Activated naive CD8-positive, alpha-beta T cell (primary cell): ENCODE results near the gene CCDC88B.

Source experiments
- H3K27ac Mint-ChIP-seq: one replicate; pipeline ENCODE4 v1.8.0; 2021; ENCODE audit warnings: mixed read lengths
- H3K27me3 Mint-ChIP-seq: one replicate; pipeline ENCODE4 v1.8.0; 2021; ENCODE audit warnings: mixed read lengths
- H3K36me3 Mint-ChIP-seq: one replicate; pipeline ENCODE4 v1.8.0; 2021; ENCODE audit warnings: mixed read lengths
- H3K4me1 Mint-ChIP-seq: one replicate; pipeline ENCODE4 v1.8.0; 2021; ENCODE audit warnings: low read depth, mixed read lengths
- H3K4me3 Mint-ChIP-seq: one replicate; pipeline ENCODE4 v1.8.0; 2021; ENCODE audit warnings: mild to moderate bottlenecking, mixed read lengths
- H3K9me3 Mint-ChIP-seq: one replicate; pipeline ENCODE4 v1.8.0; 2021; ENCODE audit warnings: low read depth, mixed read lengths

CCDC88B gene

DNA sequence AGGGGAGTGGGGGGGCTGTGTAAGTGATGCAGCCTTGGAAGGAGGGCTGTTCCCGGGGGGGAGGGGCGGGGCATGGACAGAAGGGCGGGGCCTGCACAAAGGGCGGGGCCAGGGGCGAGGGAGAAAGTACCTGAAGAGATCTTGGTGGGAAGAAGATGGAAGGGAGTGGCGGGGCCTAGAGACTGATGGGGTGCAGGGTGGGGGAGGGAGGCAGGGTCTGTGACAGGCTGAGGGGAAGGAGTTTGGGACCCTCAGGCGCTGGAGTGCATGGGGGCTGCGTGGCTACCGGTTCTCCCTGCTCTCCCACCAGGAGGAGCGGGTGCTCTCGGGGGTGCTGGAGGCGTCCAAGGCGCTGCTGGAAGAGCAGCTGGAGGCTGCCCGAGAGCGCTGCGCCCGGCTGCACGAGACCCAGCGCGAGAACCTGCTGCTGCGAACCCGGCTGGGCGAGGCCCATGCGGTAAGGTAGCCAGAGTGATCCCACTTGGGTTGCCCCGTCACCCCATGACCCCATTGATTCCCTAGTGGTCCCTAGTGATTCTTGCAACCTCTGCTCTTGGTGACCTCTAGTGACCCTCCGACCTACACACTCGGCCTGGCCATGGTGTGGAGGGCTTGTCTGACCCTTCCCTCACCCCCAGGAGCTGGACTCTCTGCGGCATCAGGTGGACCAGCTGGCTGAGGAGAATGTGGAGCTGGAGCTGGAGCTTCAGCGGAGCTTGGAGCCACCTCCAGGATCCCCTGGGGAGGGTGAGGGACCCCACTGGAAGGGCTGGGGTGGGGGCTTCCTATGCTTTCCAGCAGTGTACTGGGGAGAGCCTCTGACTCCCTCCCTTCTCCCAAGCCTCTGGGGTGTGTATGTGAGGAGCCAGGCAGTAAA lies 3.1 kb downstream of the CCDC88B start:
- no peaks in the 10 kb centered on the region for H3K9me3 Mint-ChIP-seq
- peaks cover 3% of the 10 kb centered on the region for H3K36me3 Mint-ChIP-seq
- no peak overlapping the region for H3K27ac Mint-ChIP-seq
- peaks cover 31% of the 10 kb centered on the region for H3K4me1 Mint-ChIP-seq
- no peak overlapping the region for H3K4me3 Mint-ChIP-seq
- no peaks in the 10 kb centered on the region for H3K27me3 Mint-ChIP-seq

DNA sequence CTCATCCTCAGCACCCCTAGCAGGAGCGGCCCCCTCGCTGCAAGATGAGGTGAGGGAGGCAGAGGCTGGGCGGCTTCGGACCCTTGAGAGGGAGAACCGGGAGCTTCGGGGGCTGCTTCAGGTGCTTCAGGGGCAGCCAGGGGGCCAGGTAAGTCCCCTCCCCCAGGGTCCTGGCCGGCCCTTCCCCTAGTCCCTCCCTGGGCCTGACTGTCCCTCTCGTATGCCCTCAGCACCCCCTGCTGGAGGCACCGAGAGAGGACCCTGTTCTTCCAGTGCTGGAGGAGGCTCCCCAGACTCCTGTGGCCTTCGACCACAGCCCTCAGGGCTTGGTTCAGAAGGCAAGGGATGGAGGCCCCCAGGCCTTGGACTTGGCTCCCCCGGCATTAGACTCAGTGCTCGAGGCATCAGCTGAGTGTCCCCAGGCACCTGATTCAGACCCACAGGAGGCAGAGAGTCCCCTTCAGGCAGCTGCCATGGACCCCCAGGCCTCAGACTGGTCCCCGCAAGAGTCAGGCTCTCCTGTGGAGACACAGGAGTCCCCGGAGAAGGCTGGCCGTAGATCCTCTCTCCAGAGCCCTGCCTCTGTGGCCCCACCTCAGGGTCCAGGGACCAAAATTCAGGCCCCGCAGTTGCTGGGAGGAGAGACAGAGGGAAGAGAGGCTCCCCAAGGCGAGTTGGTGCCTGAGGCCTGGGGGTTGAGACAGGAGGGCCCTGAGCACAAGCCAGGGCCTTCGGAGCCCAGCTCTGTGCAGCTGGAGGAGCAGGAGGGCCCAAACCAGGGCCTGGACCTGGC lies 4.0 kb downstream of the CCDC88B start:
- Mint-ChIP-seq H3K27me3 (no peaks in the 10 kb centered on the region), H3K9me3 (no peaks in the 10 kb centered on the region), H3K4me1 (peaks cover 27% of the 10 kb centered on the region), H3K4me3 (no peak overlapping the region), H3K36me3 (peaks cover 3% of the 10 kb centered on the region), H3K27ac (no peak overlapping the region)

DNA sequence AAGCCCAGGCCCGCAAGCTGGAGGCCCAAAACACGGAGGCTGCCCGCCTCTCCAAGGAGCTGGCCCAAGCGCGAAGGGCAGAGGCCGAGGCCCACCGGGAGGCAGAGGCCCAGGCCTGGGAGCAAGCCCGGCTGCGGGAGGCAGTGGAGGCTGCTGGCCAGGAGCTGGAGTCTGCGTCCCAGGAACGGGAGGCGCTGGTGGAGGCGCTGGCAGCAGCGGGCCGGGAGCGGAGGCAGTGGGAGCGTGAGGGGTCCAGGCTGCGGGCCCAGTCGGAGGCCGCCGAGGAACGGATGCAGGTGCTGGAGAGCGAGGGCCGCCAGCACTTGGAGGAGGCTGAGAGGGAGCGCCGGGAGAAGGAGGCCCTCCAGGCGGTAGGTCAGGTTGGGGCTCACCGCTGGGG lies 4.8 kb downstream of the CCDC88B start:
- Mint-ChIP-seq H3K4me3 (no peak overlapping the region), H3K4me1 (peaks cover 19% of the 10 kb centered on the region), H3K9me3 (no peaks in the 10 kb centered on the region), H3K27me3 (no peaks in the 10 kb centered on the region), H3K27ac (no peak overlapping the region), H3K36me3 (peaks cover 3% of the 10 kb centered on the region)

DNA sequence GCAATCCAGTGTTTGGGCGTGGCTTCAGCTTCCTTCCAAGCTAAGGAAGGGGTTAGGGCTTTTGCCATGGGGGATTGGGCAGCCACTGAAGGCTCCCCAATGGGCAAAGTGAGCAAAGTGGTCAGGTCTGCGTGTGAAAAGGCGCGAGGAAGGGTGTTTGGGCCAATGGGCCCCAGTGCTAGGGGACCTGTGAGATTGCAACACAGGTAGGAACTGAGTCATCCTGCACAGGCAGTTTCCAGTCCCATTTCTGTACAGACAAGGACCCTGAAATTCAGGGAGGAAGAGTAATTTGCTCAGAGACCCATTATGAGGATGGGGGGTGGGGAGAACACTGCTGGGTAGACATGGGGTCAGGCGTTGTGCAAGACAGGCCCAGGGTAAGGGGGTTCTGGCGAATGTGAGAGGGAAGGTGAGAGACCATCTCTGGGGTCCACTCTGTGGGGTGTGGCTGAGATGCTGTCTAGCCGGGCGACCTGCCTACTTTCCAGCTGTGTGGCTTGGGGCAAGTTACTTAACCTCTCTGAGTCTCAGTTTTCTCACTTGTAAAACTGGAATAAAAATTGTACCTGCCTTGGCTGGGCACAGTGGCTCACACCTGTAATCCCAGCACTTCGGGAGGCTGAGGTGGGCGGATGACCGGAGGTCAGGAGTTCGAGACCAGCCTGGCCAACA lies 7.3 kb downstream of the CCDC88B start:
- Mint-ChIP-seq H3K36me3 (peaks cover 3% of the 10 kb centered on the region), H3K4me1 (peaks cover 5% of the 10 kb centered on the region), H3K9me3 (no peaks in the 10 kb centered on the region), H3K27me3 (no peaks in the 10 kb centered on the region), H3K27ac (peak overlapping the region; percentile 51), H3K4me3 (no peak overlapping the region)

- Mint-ChIP-seq H3K36me3 (peaks cover 3% of the 10 kb centered on the region), H3K27me3 (no peaks in the 10 kb centered on the region), H3K27ac (no peak overlapping the region), H3K4me3 (no peak overlapping the region), H3K9me3 (no peaks in the 10 kb centered on the region), H3K4me1 (peaks cover 3% of the 10 kb centered on the region)
Measured at GRCh38 chr11:64348383-64349024, 8.5 kb downstream of the CCDC88B start.

DNA sequence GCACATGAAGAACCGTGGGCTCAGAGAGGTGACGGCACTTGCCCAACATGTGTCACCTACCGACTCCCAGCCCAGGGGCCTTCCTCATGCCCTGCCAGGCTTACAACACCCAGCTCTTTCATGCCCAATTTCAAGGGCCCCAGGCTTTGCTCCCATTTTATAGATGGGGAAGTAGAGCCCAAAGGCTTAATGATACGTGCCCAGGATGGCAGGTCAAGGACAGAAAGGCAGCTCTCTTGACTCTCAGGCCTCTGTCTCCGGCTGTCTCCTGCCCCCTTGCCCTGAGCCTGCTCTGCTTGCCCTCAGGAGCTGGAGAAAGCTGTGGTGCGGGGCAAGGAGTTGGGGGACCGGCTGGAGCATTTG lies 9.0 kb downstream of the CCDC88B start:
- H3K4me3 Mint-ChIP-seq, result no peak overlapping the region
- H3K9me3 Mint-ChIP-seq, result no peaks in the 10 kb centered on the region
- peaks cover 3% of the 10 kb centered on the region for H3K4me1 Mint-ChIP-seq
- H3K27me3 Mint-ChIP-seq, result no peaks in the 10 kb centered on the region
- H3K27ac Mint-ChIP-seq, result no peak overlapping the region
- H3K36me3 Mint-ChIP-seq, result peaks cover 3% of the 10 kb centered on the region

- peaks cover 3% of the 10 kb centered on the region for H3K36me3 Mint-ChIP-seq
- H3K9me3 Mint-ChIP-seq, result no peaks in the 10 kb centered on the region
- no peaks in the 10 kb centered on the region for H3K27me3 Mint-ChIP-seq
- H3K27ac Mint-ChIP-seq, result no peak overlapping the region
- peaks cover 3% of the 10 kb centered on the region for H3K4me1 Mint-ChIP-seq
- H3K4me3 Mint-ChIP-seq, result no peak overlapping the region
Measured at GRCh38 chr11:64349404-64349803, 9.4 kb downstream of the CCDC88B start.

GRCh38 chr11:64351136-64351631 lies 11.2 kb downstream of the CCDC88B start:
- Mint-ChIP-seq H3K4me3 (no peak overlapping the region), H3K27ac (no peak overlapping the region), H3K9me3 (no peaks in the 10 kb centered on the region), H3K27me3 (no peaks in the 10 kb centered on the region), H3K36me3 (no peaks in the 10 kb centered on the region), H3K4me1 (no peaks in the 10 kb centered on the region)

DNA sequence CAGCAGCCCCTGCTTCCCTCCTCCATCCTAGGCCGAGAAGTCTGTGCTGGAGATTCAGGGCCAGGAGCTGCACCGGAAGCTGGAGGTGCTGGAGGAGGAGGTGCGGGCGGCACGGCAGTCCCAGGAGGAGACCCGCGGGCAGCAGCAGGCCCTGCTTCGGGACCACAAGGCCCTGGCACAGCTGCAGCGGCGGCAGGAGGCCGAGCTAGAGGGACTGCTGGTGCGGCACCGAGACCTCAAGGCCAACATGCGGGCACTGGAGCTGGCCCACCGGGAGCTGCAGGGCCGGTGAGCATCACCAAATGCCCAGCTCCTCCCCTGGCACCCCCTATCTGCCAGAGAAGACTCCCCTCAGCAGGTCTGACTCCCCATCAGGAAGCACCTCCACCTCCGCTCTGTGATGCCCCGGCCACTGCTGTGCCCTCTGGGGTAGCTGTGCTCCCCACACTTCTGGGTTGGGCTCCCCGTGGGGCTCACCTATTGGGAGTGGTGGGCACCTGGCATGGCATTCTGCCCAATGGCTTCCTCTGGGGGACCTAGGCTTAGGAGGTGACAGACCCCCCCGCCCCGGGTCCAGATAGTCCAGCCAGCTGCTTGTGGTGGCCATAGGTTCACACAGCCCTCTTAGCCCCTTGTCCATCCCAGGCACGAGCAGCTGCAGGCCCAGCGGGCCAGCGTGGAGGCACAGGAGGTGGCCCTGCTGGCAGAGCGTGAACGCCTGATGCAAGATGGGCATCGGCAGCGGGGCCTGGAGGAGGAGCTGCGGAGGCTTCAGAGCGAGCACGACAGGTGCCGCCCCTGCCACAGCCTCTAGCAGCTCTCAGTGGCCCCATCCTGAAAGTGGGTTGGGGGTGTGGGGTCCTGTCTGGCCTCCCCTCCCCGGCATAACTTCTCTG lies 12.3 kb downstream of the CCDC88B start:
- Mint-ChIP-seq H3K4me1 (peaks cover 4% of the 10 kb centered on the region), H3K27me3 (no peaks in the 10 kb centered on the region), H3K36me3 (no peaks in the 10 kb centered on the region), H3K9me3 (no peaks in the 10 kb centered on the region), H3K27ac (no peak overlapping the region), H3K4me3 (no peak overlapping the region)

DNA sequence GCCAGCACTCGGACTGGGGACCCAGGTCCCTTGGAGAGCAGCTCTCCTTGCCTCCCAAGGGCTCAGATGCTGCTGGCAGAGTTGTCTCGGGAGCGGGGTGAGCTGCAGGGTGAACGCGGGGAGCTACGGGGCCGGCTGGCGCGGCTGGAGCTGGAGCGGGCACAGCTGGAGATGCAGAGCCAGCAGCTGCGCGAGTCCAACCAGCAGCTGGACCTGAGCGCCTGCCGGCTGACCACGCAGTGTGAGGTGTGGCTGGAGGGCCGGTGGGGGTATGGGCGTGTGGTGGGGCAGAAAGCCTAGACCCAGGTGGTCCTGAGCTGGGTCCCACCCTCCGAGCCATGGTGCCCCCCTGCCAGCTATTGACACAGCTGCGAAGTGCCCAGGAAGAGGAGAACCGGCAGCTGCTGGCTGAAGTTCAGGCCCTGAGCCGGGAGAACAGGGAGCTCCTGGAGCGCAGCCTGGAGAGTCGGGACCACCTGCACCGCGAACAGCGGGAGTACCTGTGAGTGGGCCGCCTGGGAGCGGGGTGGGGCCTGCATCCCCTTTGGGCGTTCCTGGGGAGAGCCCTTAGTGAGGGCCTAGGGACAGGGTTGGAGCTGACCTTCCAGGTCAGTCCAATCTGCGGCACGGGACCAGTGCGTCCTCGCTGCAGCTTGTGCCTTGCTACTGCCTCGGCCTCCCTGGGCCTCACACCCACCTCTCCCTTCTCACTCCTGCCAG lies 13.2 kb downstream of the CCDC88B start:
- Mint-ChIP-seq H3K9me3 (no peaks in the 10 kb centered on the region), H3K4me1 (peaks cover 12% of the 10 kb centered on the region), H3K4me3 (no peak overlapping the region), H3K27me3 (no peaks in the 10 kb centered on the region), H3K36me3 (no peaks in the 10 kb centered on the region), H3K27ac (no peak overlapping the region)

GRCh38 chr11:64353715-64354506 lies 13.9 kb downstream of the CCDC88B start:
- no peak overlapping the region for H3K27ac Mint-ChIP-seq

GRCh38 chr11:64355078-64355940 lies 15.3 kb downstream of the CCDC88B start:
- no peaks in the 10 kb centered on the region for H3K36me3 Mint-ChIP-seq
- no peak overlapping the region for H3K27ac Mint-ChIP-seq
- H3K4me1 Mint-ChIP-seq, result peaks cover 23% of the 10 kb centered on the region
- H3K4me3 Mint-ChIP-seq, result no peak overlapping the region
- H3K9me3 Mint-ChIP-seq, result no peaks in the 10 kb centered on the region
- H3K27me3 Mint-ChIP-seq, result no peaks in the 10 kb centered on the region

More at GRCh38 chr11:64353715-64354506, 13.9 kb downstream of the CCDC88B start:
- H3K36me3 Mint-ChIP-seq, result no peaks in the 10 kb centered on the region
- H3K4me1 Mint-ChIP-seq, result peaks cover 13% of the 10 kb centered on the region
- no peaks in the 10 kb centered on the region for H3K27me3 Mint-ChIP-seq
- H3K4me3 Mint-ChIP-seq, result no peak overlapping the region
- no peaks in the 10 kb centered on the region for H3K9me3 Mint-ChIP-seq
